ENCODE measurements around the gene OR11H12.
"Not testable (repeated sequence)": the region's sequence is repeated elsewhere in the genome, so short reads cannot be mapped to it uniquely, and the experiment has no call there.

Gene OR11H12, protein sequence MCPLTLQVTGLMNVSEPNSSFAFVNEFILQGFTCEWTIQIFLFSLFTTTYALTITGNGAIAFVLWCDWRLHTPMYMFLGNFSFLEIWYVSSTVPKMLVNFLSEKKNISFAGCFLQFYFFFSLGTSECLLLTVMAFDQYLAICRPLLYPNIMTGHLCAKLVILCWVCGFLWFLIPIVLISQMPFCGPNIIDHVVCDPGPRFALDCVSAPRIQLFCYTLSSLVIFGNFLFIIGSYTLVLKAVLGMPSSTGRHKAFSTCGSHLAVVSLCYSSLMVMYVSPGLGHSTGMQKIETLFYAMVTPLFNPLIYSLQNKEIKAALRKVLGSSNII

DNA sequence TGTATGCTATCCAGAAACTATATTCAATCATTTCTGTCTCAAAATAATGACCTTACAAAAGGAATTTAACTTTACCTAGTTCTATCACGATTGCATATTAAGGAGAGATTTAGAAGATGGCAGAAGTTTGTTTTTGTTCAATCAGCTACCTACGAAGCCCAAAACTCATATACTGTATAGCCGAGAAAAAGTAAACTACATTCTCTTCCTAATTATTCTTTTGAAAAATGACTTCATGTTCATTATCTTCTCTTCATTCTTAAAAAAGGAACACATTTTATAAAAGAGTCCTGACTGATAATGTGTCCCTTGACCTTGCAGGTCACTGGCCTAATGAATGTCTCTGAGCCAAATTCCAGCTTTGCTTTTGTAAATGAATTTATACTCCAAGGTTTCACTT, at the start of gene OR11H12:
Gene OR11H12 (plus strand): TSS at position 301 of the 400 bp plus-strand sequence. CDS start 0 bp downstream, at position 301.
- not testable (repeated sequence) for DNase-seq

DNA sequence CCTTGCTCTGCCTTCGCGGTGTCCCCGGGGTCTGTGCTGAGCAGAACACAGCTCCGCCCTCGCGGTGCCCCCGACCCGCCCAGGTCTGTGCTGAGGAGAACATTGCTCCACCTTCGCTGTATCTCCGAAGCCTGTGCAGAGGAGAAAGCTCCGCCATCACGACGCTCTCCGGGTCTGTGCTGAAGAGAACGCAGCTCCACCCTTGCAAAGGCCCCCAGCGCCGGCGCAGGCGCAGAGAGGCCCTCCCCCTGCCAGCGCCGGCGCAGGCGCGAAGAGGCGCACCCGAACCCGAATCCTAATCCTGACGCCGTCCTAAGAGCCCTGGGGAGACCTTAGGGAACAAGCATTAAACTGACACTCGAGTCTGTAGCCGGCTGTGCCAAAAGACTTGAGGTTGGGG, 18.0 kb upstream of the OR11H12 start:
- DNase-seq: not testable (repeated sequence)

DNA sequence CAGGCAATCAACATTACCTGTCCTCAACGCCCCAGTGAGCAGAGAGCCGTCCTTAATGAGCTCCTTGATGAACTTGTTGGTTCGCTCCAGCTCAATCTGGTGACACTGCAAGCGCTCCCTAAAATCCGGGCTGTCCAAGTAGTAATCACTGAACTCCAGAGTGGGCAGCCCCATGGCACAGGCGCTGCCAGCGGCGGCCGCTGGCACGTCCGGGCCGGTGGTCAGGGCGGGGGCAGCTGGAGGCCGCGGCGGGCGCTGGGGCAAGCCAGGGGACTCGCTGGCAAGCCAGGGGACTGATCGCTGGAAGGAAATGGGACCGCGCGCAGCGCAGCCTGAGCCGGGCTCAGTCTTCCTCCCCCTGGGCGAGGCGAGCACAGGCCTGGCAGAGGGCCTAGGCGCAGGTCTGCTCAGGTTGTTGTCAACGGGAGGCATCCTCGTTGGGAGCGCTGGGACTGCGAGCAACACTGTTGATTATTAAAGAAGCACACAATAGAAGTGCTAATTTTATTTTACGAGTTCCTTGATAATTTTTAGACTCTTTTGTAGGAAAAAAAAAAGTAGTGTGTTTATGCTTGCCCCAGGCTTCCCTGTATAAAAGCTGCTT, 25.8 kb downstream of the OR11H12 start:
- not testable (repeated sequence) for DNase-seq

DNA sequence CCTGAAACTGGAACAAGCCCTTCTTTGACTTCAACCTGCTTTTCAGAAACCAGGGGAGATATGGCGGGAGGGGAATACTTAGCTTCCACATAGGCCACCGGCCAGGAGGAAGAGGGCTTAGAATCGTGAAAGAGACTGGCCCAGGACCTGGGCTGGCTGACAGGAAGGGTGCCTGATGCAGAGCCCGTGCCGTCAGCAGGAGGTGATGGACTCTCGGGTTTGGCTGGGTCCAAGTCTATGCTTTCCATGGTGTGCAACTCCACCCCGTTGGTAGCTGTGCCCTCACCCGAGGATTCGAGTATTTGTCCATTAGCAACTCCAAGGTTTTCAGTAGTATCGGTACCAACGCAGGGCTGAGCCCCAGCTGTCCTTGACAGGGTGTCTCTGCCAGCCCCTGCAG, 35.1 kb downstream of the OR11H12 start:
- DNase-seq: not testable (repeated sequence)

DNA sequence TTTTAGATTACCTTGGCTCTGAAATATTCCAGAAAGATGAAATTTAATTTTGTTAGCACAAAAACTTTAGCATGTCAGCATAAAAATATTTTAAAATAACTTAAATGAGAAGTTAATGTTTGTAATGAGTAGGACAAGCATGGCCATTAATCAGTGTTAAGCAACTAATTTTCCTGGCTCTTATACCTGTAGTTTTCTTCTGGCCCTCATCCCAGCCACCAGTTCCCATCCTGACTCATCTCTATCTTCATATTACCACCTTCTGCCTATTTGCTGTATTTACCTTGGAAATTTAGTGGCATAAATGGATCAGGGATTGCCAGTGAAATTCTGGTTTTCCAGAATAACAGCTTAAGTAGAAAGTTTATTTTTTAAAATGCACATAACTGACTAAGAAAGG, 37.1 kb downstream of the OR11H12 start:
- DNase-seq: not testable (repeated sequence)

DNA sequence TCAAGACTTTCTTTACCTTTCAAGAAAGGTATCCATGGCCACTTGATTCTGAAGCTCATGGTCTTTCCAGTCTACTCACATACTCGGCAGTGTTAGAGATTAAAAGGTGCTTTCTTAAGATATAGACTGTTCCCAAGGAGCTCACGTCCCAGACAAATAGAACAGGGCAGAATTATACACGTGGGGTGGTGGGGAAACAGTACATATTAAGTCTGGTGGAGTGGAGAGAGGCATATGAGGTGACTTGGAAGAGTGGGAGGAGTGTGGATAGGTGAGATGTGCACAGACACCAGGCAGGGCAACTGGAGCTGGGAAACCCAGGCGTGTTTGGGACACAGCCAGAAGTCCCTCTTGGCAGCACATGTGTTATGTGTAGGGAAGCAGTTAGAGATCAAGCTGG, 37.9 kb downstream of the OR11H12 start:
- DNase-seq: not testable (repeated sequence)

DNA sequence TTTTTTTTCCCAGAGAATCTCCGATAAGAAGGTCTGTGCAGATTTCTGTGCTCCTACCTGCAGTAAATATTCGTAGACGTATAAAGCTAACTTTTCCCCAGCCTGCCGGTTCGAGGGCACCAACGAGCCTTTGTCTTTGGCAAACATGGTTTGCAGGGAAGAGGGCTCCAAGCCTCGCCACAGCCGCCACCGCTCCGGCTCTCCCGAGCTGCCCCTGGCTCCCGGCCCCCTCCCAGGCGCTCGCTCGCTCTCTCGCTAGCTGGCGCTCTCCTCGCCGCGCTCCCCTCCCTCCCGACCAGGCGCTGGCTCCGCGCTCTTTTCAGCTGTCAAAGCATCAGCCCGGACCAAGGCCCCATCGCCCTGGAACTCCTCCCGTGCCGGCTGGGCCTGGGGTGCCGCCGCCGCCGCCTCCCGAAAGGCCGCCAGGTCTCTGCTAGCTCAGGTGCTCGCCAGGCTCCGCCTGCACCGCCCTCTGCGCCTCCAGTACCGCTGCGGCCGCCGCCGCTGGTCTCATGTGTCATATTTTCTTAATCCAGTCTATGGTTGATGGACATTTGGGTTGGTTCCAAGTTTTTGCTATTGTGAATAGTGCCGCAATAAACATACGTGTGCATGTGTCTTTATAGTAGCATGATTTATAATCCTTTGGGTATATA, 45.3 kb downstream of the OR11H12 start:
- DNase-seq: not testable (repeated sequence)

All from NCI-H510A treated with DMSO at 0.1 percent for 48 hours (cell line).